ENCODE results near the gene TBC1D22A.

The TBC1D22A gene

GRCh38 chr22:46891382-46891951 is 129.0 kb downstream of the TBC1D22A start:
- DNase-seq, result no peak

GRCh38 chr22:46892866-46893265 is 130.4 kb downstream of the TBC1D22A start:
- DNase-seq, result no peak

GRCh38 chr22:46893281-46894020 is 131.0 kb downstream of the TBC1D22A start:
- no peak for DNase-seq

- no peak for DNase-seq
Measured at GRCh38 chr22:46894081-46894671, 131.7 kb downstream of the TBC1D22A start.

- no peak for DNase-seq
Measured at GRCh38 chr22:46894851-46895640, 132.6 kb downstream of the TBC1D22A start.

GRCh38 chr22:46895753-46896152 is 133.3 kb downstream of the TBC1D22A start:
- no peak for DNase-seq

GRCh38 chr22:46896166-46896565 is 133.7 kb downstream of the TBC1D22A start:
- no peak for DNase-seq

- no peak for DNase-seq
Measured at GRCh38 chr22:46896568-46897245, 134.3 kb downstream of the TBC1D22A start.

GRCh38 chr22:46897246-46897623 is 134.8 kb downstream of the TBC1D22A start:
- DNase-seq, result no peak

GRCh38 chr22:46900549-46900948 is 138.1 kb downstream of the TBC1D22A start:
- DNase-seq, result no peak

- no peak for DNase-seq
Measured at GRCh38 chr22:46902436-46902835, 140.0 kb downstream of the TBC1D22A start.

GRCh38 chr22:46902998-46903916 is 140.8 kb downstream of the TBC1D22A start:
- no peak for DNase-seq

GRCh38 chr22:46905415-46905814 is 143.0 kb downstream of the TBC1D22A start:
- no peak for DNase-seq

- no peak for DNase-seq
Measured at GRCh38 chr22:46905834-46906233, 143.4 kb downstream of the TBC1D22A start.

- DNase-seq, result no peak
Measured at GRCh38 chr22:46906326-46907045, 144.0 kb downstream of the TBC1D22A start.

GRCh38 chr22:46907241-46908215 is 145.1 kb downstream of the TBC1D22A start:
- no peak for DNase-seq

GRCh38 chr22:46908641-46909107 is 146.2 kb downstream of the TBC1D22A start:
- DNase-seq, result no peak

GRCh38 chr22:46909237-46910030 is 147.0 kb downstream of the TBC1D22A start:
- DNase-seq, result no peak

- DNase-seq, result no peak
Measured at GRCh38 chr22:46910624-46911023, 148.2 kb downstream of the TBC1D22A start.
